ENCODE measurements around the gene HEATR5B. TPM values are rescaled to one million over a fixed set of nuclear protein-coding genes. Genes with fewer than 3 reads are reported as not detected.

Gene HEATR5B
- total and polyA plus RNA-seq, 2 of the 8 experiments (the other 6 are each of a cell fraction or from before 2014, with no cell fraction given): 7.0 to 12.6 TPM

- no peak for TF ChIP-seq BACH1 (IDR thresholded peaks at IDR 0.05; ENCODE audit: low read length)
Measured at GRCh38 chr2:37061776-37062175, 22.4 kb downstream of the HEATR5B start (continued).

Measured in H1 (cell line).